Osteocyte (in vitro differentiated cells): ENCODE results near the gene KSR1. TPM values are rescaled to one million over a fixed set of nuclear protein-coding genes. Genes with fewer than 3 reads are reported as not detected.

ENCODE experiments used
- DNase-seq: peaks from one replicate; pipeline ENCODE4 v3.0.0; 2021; ENCODE audit warnings: mixed read lengths; ENCODE audit not compliant: unreplicated experiment; ENCODE audit errors: extremely low spot score
- H3K27ac Mint-ChIP-seq: one replicate; pipeline ENCODE4 v1.8.0; 2021; ENCODE audit warnings: mild to moderate bottlenecking, mixed read lengths; ENCODE audit not compliant: unreplicated experiment
- H3K27me3 Mint-ChIP-seq: one replicate; pipeline ENCODE4 v1.8.0; 2021; ENCODE audit warnings: mixed read lengths; ENCODE audit not compliant: unreplicated experiment
- H3K36me3 Mint-ChIP-seq: one replicate; pipeline ENCODE4 v1.8.0; 2021; ENCODE audit warnings: mixed read lengths; ENCODE audit not compliant: unreplicated experiment
- H3K4me1 Mint-ChIP-seq: one replicate; pipeline ENCODE4 v1.8.0; 2021; ENCODE audit warnings: mixed read lengths; ENCODE audit not compliant: unreplicated experiment
- H3K4me3 Mint-ChIP-seq: one replicate; pipeline ENCODE4 v1.8.0; 2021; ENCODE audit warnings: mild to moderate bottlenecking, moderate library complexity, mixed read lengths; ENCODE audit not compliant: unreplicated experiment
- H3K9me3 Mint-ChIP-seq: one replicate; pipeline ENCODE4 v1.8.0; 2021; ENCODE audit warnings: mixed read lengths; ENCODE audit not compliant: unreplicated experiment
- CTCF ChIP-seq: fragments of 200-600 bp; sonication (generic); IDR thresholded peaks from 2 replicates; pipeline ENCODE4 v1.5.0; 2021; ENCODE audit warnings: antibody characterized with exemption, mild to moderate bottlenecking, moderate library complexity
- total RNA-seq: library from RNA; stranded (reverse); gene quantifications from 2 replicates; pipeline ENCODE4 v1.2.1, GENCODE V29; 2021

Gene KSR1
- total RNA-seq, 1 donor from 2014 or later = 63.4 TPM

- H3K27me3 Mint-ChIP-seq = no peaks in the 10 kb centered on the region
- TF ChIP-seq CTCF = no peak
- no peak for DNase-seq
- peaks cover 4% of the 10 kb centered on the region for H3K36me3 Mint-ChIP-seq
- H3K27ac Mint-ChIP-seq = no peak overlapping the region
- H3K4me1 Mint-ChIP-seq = no peaks in the 10 kb centered on the region
- no peak overlapping the region for H3K4me3 Mint-ChIP-seq
- H3K9me3 Mint-ChIP-seq = peaks cover 3% of the 10 kb centered on the region
These were observed 27.3 kb upstream of the KSR1 start for GRCh38 chr17:27428781-27429505.

GRCh38 chr17:27429666-27430382 is 26.4 kb upstream of the KSR1 start:
- peaks cover 3% of the 10 kb centered on the region for H3K9me3 Mint-ChIP-seq
- no peak overlapping the region for H3K4me3 Mint-ChIP-seq
- H3K27ac Mint-ChIP-seq = no peak overlapping the region
- peaks cover 4% of the 10 kb centered on the region for H3K36me3 Mint-ChIP-seq
- H3K27me3 Mint-ChIP-seq = no peaks in the 10 kb centered on the region
- H3K4me1 Mint-ChIP-seq = no peaks in the 10 kb centered on the region
- no peak for DNase-seq
- no peak for TF ChIP-seq CTCF

GRCh38 chr17:27430383-27430840 is 25.8 kb upstream of the KSR1 start:
- Mint-ChIP-seq H3K4me3 (no peak overlapping the region), H3K27ac (no peak overlapping the region), H3K9me3 (peaks cover 3% of the 10 kb centered on the region), H3K4me1 (no peaks in the 10 kb centered on the region), H3K27me3 (no peaks in the 10 kb centered on the region), H3K36me3 (peaks cover 4% of the 10 kb centered on the region)
- no peak for TF ChIP-seq CTCF
- DNase-seq = no peak

GRCh38 chr17:27430882-27431491 is 25.3 kb upstream of the KSR1 start:
- H3K36me3 Mint-ChIP-seq = peaks cover 4% of the 10 kb centered on the region

More at GRCh38 chr17:27430882-27431491, 25.3 kb upstream of the KSR1 start:
- H3K4me1 Mint-ChIP-seq = no peaks in the 10 kb centered on the region
- no peak for DNase-seq
- H3K4me3 Mint-ChIP-seq = no peak overlapping the region
- no peak overlapping the region for H3K27ac Mint-ChIP-seq
- no peaks in the 10 kb centered on the region for H3K27me3 Mint-ChIP-seq
- peak; percentile 55 for TF ChIP-seq CTCF
- peaks cover 3% of the 10 kb centered on the region for H3K9me3 Mint-ChIP-seq
